Activated gamma-delta T cell (primary cell): Measurements from ENCODE around the gene FAM53B.

Experiments
- DNase-seq: peaks from one replicate; lab custom pipeline; 2025; lab: John Stamatoyannopoulos, UW

Gene FAM53B

DNA sequence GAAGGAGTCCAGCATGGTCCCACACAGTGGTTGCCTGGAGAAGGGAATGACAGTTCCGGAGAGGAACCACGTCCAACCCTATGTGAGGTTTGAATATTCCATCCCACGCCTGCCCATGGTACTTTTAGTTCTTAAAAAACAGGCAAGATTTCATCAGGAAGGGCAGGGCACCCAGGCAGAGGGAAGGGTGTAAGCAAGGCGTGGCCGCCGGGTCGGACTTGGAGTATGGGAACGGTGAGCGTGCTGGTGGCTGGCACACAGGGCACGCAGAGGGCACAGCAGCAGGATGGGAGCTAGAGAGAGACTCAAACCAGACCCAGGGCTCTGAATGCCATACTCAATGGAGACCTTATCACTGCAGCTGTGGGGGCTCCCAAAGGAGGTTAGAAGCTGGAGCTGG lies 34.3 kb downstream of the FAM53B start:
- DNase-seq, result no peak

DNA sequence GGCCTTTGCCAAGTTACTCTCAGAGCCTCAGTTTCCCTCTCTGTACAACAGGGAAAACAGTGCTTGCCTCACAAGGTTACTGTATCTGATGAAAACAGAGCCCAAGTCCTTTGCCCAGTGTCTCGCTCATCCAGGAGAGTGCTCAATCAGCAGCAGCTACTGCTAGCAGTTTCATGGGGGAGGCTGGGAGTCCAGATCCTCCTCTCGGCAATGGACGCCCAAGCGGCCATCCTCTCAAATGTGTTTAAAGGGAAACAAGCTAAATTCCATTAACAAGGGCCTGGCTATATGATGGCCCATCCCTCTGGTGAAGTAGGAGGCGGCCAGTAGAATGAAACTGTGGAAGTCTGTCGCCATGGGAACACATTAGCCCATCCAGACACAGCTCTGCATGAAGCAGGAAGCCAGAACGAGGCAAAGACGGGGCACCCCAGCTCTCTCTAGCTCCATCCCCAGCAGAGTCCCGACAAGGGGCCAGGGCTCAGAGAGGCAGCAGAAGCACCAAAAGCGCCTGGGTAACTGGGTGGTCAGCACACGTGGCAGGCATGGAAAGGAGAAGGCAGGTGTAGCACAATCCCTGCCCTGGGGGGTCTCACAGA lies 35.2 kb downstream of the FAM53B start:
- no peak for DNase-seq

DNA sequence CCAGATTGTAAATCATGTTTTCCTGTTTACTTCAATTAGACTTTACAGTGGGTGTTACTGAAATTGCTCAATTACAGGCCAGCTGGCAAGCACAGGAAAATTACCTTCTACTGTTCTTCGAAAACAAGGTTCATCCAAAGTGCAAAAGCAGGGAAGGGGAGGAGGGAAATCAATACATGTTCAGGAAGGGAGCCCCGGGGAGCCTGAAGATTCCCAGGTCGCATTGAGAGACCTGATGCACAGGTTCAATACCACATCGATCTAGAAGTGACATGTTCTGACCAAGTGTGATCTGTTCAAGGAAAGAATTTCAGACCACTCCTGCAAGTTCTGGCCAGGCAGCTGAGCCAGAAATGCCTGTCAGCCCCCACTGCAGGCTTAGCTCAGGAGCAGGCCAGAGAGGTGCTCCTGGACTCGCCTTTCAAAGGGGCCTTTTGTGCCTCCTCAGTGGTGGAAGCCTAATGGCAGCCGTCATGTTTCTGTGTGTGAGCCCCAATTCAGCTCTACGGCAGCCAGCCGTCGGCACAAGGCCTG lies 35.9 kb downstream of the FAM53B start:
- no peak for DNase-seq

DNA sequence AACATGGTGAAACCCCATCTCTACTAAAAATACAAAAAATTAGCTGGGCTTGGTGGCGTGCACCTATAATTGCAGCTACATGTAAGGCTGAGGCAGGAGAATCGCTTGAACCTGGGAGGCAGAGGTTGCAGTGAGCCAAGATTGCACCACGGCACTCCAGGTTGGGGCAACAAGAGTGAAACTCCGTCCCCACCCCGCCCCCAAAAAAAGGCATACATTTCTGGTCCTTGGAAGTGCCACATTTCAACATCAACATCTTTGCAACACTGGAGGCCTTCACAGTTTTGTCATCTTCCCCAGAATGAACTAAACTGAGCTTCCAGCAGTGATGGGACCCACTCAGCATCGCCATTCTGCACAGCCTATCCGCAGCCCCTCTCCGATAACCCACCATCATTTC lies 36.6 kb downstream of the FAM53B start:
- DNase-seq, result no peak

DNA sequence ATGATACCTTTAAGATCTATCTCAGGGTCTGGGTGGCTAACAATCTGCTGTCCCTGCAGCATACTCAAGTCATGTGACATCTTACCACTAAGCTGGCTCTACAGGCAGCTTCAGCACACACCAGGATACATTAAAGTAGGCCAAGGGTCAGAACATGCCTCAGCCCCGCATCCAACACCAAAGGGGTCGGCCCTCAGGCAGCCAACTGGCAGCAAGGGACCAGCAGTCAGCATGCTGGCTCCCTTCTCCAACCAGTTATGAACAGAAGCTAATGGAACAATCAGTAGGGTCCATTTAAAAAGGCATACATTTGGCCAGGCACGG lies 37.1 kb downstream of the FAM53B start:
- no peak for DNase-seq

DNA sequence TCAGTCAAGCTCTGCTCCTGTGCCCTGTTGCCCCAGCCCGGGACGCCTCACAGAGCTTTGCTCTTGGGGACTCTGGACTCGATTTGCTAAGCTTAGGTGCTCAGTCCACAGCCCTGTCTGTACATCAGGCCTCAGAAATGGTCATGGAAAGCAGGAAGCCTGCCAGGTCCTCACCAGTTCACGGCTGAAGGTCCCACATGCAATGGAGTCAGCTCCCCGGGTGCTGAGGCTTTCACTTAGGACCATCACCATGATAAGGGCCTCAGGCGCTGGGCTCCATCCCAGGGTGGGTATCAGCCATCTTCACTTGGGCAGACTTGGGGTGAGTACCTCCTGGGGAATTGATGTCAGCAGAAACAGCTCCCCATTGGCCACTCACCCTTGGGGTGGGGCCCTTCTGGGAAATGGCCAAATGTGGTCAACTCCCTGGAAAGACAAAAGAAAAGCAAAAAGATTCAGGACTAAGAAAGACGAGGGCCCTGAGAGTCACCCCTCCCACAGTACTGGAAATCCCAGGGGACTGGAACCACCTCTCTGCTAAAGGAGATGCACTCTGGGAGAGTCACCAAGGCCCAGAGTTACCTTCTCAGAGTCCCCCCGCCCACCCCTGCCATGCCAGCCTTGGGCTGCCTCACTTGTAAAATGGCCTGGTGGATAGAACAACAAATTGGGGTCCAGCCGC lies 37.6 kb downstream of the FAM53B start:
- no peak for DNase-seq

DNA sequence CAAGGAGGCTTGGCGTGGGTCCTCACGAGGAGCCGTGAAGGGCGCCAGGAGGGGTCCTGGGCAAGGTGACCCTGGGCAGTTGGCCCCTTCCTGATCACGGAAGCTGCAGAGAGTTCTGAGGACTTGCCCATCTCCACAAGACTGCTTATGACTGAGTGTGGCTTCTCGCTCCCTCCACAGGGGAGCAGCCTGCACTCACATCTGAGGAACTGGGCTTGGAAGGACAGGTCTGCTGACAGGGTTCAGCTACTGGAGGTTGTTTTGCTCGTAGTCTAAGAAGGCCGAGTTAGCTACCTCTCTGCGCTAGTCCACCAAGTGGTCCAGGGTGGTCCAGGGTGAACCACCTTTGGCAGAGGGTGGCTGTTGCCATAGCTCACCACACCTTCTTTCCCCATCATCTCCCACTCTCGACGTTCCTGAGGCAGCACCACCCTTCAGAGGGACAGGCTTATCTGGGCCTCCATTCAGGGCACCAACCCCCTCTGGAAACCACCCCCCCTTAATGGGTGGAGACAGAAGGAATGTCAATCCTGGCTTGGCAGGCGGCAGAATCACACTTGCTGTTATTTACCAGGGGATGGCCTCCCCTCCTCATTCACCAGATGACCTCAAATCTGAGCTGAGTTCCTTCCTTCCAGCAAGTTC lies 38.2 kb downstream of the FAM53B start:
- DNase-seq, result no peak

DNA sequence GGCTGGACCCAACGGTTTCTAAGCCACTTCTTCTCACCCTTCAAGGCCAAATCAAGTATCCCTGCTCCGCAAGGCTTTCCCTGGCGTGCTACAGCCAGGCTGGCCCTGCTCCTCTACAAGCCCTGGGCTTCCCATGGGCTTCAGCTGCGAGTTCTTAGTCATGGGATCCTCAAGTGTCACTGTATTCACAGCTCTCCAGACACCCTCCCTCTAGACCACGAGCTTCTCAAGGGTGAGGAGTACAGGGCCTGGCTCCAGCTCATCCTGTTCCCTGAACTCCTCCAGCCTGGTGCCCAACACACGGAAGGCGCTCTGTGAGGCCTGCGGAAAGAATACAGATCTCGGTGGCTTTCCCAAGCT lies 38.8 kb downstream of the FAM53B start:
- DNase-seq, result no peak

DNA sequence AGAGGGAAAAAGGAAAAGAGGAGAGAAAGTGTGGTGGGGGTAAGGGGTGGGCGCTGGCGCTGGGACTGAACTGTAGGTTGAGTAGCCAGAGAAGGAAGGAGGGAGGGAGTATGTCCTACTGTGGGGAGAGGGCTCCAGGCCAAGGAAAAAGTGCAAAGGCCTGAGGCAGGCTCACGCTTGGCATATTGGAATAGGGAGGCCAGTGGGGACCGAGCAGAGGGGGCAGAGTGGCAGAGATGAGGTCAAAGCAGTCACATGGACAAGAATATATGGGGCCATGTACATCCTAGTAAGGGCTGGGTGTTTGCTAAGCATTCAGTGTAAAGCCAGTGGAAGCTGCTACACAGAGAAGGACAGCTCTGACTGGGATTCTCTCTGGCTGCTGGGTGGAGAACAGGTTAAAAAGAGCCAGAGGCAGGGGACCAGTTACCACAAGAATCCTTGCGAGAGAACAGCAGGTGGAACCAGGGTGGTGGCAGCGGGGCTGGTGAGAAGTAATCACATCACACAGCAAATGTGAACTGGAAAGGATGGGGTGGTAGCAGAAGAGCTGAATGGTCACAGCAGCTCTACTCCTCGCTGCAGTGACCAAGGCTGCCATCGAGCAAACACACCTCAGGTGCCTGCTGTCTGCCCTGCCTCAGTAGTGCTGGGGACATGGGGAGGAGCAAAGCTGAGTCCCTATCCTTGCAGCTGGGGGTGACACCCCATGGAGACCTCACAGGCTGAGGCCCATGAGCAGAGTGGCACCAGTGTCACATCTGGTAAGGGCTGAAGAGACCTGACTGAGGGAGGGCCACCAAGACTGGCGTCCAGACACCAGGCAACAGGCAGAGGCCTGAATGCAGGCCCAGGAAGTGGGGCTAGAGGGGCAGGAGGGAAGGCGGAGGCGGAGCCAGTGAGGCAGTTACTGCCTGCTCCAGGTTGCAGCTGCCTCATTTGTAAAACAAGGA lies 39.5 kb downstream of the FAM53B start:
- no peak for DNase-seq

DNA sequence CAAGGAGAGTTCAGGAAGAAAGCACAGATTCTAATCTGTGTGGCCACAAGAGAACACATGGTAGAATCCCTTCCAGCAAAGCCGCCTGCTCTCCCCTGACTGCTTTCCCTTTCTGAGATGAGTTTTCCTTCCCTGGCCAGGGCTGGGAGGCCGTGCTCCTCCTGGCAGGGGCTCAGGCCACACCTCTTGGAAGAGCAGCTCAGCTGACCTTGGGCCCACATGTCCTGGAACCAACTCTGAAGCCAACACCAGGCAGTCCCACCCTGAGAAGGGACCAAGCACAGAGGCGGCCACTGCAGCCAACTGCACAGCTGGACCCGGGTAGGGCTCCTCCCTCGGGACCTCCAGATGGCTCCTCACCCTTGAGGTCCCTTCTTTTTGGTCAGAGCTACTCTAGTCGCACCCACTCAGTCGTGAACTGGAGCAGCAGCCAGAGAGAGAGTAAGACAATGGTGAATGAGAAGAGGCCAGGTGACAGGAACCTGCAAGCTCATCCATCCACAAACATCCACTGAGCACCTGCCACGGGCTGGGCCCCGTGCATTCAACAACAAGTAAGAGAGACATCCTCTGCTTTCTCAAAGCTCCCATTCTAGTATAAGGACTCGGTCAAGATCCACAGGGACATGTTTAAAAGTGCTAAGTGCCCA lies 40.3 kb downstream of the FAM53B start:
- DNase-seq, result no peak

DNA sequence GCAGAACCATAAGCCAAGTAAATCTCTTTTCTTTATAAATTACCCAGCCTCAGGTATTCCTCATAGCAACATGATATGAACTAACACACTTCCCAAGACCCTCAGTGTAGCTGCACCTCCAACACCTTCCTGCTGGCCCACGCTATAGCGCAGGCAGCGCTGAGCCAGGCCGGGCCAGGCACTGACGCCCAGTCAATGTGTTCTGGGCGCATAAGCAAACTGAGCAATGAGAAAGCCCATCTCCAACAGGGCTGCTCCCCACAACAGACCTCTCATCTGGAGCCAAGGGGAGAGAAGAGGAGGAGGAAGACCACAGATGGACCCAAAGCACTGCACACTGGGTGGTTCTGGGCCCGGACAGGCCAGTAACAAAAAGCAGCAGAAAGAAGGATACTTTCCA lies 40.8 kb downstream of the FAM53B start:
- no peak for DNase-seq

DNA sequence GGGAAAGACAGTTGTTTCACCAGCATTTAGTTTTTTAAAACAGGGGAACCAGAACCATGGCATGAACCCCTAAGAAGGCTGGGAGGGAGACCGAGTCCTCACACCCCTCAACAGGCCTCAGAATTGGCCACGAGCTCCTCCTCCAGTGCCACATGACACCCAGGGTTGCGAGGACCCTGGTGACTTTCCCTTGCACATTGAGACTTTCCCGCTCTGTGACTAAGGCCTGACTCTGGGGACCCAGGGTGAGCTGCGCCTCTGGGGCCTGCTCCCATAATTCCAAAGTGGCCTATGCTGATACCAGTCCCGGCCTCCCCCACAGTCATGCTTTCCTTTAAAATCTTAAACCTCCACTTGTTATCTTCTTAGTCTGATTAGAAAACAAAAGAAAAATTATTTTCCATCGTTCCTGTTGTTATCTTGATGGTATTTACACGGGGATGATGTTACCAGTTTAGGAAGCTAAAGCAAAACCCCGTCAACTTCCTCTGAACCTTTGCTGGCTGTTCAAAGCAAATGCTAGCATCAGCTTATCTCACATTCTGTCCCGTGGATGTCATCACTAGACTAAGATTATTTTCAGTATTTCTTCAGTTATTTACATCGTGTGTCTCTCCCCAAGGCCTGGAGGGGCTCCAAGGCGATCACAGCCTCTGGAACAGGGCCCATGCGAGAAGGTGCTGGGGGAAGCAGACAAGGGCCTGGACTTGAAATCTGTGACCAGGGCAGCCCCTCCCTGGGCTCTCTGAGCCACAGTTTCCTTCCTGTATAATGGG lies 42.1 kb downstream of the FAM53B start:
- DNase-seq, result no peak

DNA sequence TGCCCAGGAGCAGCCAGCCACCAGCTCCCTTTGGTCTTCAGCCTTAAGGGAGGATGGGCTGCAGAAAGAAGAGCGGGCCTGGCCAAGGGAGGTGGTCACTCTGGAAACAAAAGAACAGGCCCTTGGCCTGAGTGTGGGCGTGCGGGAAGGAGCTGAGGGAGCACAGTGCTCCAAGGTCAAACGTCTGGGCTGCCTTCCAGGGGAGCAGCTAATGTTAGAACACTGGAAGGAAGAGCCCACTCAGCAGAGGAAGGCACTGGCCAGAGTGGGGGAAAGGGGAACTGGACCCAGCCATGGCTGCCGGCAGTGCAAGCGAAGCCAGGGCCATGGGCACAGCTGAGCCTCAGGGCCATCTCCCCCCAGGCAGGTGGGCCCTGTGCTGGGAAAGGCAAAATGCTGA lies 42.7 kb downstream of the FAM53B start:
- DNase-seq, result no peak

DNA sequence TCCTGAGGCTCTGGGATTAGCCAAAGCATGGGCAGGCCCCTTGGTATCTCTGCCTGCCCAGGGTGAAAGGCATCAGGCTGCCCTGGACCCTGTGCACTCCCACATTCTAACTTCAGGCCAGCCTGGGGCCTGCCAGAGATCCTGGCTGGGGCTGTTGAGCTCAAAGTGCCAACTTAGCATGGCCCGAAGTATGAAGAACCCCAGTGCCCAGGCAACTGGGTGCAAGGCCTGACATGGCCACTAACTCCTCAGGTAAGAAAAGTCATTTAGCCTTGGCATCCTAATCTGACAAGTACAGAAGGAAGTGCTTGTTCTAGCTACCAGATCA lies 43.2 kb downstream of the FAM53B start:
- DNase-seq, result no peak

DNA sequence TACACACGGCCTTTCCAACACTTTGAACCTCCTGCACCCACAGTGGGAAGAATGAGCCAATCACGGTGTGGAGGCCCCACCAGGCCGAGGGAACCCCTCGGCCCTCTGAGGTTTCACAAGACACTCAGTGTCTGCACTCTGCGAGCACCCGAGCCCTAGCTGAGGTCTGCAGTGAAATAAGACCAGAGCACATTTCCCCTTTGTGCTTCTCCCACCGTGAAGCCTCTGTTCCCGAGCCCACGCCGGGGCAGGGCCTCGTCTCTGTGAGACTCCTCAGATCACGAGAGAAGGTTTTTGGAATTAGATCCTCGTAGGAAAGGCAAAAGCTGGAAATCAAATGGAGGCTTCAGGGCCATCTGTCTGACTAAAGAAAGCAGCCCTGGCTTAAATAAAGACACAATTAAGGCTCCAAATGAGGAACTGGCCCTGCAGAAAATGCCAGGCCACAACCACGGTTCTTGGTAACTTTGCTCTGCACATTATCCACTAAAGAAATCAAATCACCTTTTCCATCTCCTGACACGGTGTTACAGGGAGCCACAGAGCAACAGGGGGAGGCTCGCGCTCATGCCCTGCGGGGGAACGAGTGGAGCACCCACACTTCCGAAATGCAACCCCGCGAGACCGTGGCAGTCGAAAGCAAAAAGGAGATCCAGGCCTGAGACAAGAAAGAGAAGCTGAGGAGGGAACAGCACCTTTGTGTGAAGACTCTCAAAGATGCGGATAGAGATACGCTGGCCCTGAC lies 43.7 kb downstream of the FAM53B start:
- no peak for DNase-seq

DNA sequence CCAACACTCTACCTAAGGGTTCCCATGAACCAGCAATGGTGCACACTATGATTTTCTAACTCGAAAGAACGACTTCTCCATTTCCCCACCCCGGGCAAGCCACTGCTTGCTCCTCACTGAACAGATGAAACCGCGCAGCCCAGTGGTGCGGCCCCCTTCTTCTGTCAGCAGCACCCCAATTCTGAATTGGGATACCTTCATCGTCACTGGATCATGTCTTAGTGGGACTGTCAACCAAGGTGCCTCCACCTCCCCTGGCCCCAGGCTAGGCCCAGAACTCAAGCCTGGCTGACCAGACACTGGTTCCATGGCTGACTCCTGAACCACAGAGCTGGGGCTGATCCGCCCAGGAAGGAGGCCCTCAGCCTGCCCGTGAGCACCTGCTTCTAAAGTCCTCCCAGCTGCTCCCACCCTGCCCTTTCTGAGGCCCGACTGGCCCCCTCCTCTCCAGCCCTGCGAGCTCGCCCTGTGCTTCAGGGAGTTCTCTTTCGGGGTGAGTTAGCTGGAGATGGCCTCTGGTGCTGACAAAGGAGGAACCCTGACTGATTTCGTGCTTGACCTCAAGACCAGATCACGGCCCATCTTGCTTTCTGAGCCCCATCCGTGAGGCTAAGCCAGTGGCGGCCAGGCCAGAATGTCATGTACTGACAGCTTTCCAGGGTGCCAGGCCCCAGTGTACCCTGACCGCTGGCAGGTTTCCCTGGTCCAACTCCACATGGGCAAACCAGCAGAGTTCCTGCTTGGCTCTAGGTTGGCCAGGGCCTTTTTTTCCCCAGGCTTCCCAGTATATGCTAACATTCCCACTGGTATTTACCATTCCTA lies 44.5 kb downstream of the FAM53B start:
- no peak for DNase-seq

DNA sequence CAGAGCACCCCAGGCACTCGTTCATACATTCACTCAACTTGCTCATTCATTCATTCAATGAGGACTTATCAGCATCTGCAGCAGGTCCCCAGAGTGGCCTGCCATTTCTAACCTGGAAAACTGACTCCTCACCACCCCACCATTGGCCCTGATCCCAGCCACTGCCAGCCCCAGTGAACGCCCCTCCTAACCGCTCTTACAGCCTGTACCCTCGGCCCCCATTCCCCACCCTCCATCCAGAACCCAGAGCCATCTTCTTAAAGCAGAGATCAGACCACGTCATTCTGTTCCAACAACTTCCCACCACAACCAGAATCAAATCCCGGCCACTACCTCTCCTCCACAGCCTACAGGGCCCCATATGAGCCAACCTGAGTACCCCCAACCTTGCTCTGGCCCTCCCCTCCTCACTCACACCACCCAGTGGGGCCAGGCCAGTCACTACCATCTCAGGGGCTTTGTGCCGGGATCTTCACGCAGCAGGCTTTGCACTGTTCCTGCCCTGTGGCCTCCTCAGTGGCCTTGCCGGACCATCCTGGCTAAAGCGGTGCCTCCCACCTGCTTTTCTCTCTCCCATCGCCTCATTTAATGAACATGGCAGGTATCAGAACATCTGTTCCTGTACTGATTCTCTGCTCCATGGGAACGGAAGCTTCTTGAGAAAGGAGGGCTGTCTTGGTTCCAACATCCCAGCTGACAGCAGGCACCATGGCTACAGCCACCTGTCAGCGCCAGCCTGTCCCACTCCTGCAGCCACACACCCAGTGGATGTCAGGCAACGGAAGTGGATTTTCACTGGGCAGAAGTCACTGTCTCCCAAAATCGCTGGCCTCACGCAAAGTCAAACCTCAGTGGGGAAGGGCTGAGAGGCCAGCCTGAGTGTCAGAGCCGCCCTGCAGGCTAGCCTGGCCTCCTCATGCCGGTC lies 45.4 kb downstream of the FAM53B start:
- DNase-seq, result no peak

DNA sequence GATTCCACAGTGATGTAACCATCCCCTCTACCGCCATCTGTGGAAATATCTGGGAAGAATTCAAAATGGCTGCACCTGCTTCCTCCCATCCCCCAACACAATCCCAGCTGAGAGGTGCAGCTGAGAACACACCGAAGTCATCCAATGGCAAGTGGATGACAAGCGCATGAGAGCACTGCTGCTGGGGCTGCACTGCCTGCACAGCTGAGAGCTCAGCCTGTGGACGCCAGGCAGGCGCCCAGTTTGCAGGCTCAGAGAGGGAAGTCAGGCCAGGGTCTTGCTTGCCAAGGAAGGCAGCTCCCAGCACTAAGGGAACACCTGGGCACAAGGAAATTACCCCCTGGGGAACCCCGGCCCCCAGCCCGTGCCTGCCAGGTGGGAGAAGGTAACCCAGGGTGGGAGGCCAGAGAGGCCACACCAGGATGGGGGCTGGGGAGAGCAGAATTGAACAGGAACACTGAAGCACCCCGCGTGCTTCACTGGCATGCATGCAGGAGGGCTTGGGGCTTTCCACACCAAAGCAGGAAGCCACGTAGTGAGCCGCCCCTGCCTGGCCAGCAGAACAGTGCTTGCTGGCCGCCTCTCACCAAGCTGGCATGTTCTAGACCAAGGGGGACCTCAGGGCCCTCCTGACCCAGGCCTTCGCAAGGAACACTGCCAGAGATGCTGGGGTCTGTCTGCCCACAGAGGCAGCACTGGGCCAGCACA lies 46.2 kb downstream of the FAM53B start:
- DNase-seq, result peak; percentile 22
